Measurements from ENCODE around the gene GOLGA6D.
A peak's percentile ranks its signal among the peaks of the same experiment; 100 is the strongest.
"Not testable (repeated sequence)": the region's sequence is repeated elsewhere in the genome, so short reads cannot be mapped to it uniquely, and the experiment has no call there.

GOLGA6D gene

GRCh38 chr15:75328493-75329314 lies 46.1 kb downstream of the GOLGA6D start:
- DNase-seq (ENCODE audit: extremely low read depth in 1 of 2, low read depth in 1 of 2): no peak

GRCh38 chr15:75329571-75329970 lies 46.9 kb downstream of the GOLGA6D start:
- no peak for DNase-seq (ENCODE audit: extremely low read depth in 1 of 2, low read depth in 1 of 2)

- not testable (repeated sequence) for DNase-seq (ENCODE audit: extremely low read depth in 1 of 2, low read depth in 1 of 2)
Measured at GRCh38 chr15:75332093-75332492, 49.5 kb downstream of the GOLGA6D start.

GRCh38 chr15:75333654-75334419 lies 51.2 kb downstream of the GOLGA6D start:
- not testable (repeated sequence) for DNase-seq (ENCODE audit: extremely low read depth in 1 of 2, low read depth in 1 of 2)

GRCh38 chr15:75335313-75335704 lies 52.7 kb downstream of the GOLGA6D start:
- DNase-seq (ENCODE audit: extremely low read depth in 1 of 2, low read depth in 1 of 2): no peak

- DNase-seq (ENCODE audit: extremely low read depth in 1 of 2, low read depth in 1 of 2): peak; percentile 69 to 82
Measured at GRCh38 chr15:75335705-75336355, 53.2 kb downstream of the GOLGA6D start, which contains the start of gene COMMD4. Gene COMMD4, plus strand, starts transcription at chr15:75336063. Its CDS starts 27 bp downstream, at chr15:75336090.

- DNase-seq (ENCODE audit: extremely low read depth in 1 of 2, low read depth in 1 of 2): no peak
Measured at GRCh38 chr15:75338661-75339240, 56.1 kb downstream of the GOLGA6D start.

- no peak for DNase-seq (ENCODE audit: extremely low read depth in 1 of 2, low read depth in 1 of 2)
Measured at GRCh38 chr15:75339531-75340240, 57.1 kb downstream of the GOLGA6D start.

- DNase-seq (ENCODE audit: extremely low read depth in 1 of 2, low read depth in 1 of 2): no peak
Measured at GRCh38 chr15:75342221-75342620, 59.6 kb downstream of the GOLGA6D start.

- DNase-seq (ENCODE audit: extremely low read depth in 1 of 2, low read depth in 1 of 2): not testable (repeated sequence)
Measured at GRCh38 chr15:75343953-75344352, 61.3 kb downstream of the GOLGA6D start.

Data from stimulated activated CD8-positive, alpha-beta memory T cell treated with anti-CD3 and anti-CD28 coated beads, Interleukin-7, amount 100 ng/mL, for 48 hours (primary cell).